ENCODE data around the gene AVL9.
"Not testable (repeated sequence)": the region's sequence is repeated elsewhere in the genome, so short reads cannot be mapped to it uniquely, and the experiment has no call there.

Gene AVL9

GRCh38 chr7:32496052-32496813 lies 944 bp downstream of the AVL9 start:
- no peak for DNase-seq

GRCh38 chr7:32499755-32500154 lies 4.5 kb downstream of the AVL9 start:
- not testable (repeated sequence) for DNase-seq

- DNase-seq: not testable (repeated sequence)
These were observed 4.9 kb downstream of the AVL9 start for GRCh38 chr7:32500216-32500615.

- no peak for DNase-seq
These were observed 5.6 kb downstream of the AVL9 start for GRCh38 chr7:32500922-32501341.

DNA sequence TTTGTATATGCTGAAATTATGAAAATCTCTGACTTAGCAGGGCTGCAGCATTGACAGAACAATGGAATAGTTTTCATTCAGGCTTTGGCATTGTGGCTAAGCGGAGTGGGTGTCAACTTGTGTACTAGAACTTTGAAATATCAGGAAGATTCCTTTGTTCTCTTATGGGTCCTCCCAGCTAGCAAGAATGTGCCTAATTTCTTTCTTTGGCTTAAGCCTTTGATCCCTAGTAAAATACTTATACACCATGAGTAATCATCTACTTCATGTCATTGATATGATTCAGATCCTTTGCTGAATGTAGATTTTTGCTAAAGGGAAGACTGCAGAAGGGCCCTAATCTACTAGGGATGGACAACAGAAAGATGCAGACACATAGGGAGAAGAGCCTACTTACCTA lies 6.2 kb downstream of the AVL9 start:
- DNase-seq: no peak

DNA sequence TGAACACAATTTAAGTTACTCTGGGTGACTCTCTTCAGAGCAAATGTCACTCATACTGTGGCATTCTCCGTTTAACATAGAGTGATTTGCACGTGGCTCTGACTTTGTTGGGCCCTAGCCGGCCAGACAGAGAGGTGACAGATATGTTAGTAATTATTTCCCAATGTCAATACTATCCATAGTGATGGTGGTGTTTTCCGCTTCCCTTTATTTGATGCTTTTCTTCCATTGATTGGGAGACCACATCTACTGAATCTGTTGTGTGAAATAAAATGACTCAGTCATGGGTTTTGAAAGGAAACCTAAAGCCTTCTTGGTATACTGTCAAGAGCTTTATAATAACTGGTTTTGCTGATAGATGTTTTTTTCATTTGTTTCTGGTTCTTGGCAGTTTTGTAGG lies 7.4 kb downstream of the AVL9 start:
- peak; percentile 34 to 35 for DNase-seq

GRCh38 chr7:32506266-32507054 lies 11.2 kb downstream of the AVL9 start:
- peak; percentile 24 to 32 for DNase-seq

GRCh38 chr7:32507414-32507813 lies 12.1 kb downstream of the AVL9 start:
- DNase-seq: no peak

- DNase-seq: no peak
These were observed 16.5 kb downstream of the AVL9 start for GRCh38 chr7:32511791-32512190.

DNA sequence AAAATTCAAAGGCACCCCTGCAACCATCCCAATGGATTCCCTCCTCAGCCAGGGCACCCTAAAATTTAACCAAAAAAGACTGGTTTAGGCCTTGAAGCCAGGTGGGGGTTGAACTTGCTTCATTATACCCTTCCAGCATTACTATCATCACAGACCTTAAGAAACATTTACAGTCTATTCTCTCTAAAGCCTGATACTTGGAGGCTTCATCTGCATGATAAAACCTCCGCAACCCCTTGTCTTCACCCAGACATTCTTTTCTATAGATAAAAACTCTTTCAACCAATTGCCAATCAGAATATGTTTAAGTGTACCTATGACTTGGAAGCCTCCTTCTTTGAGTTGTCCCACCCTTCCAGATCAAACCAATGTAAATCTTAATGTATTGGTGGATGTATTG lies 17.9 kb downstream of the AVL9 start:
- no peak for DNase-seq

GRCh38 chr7:32515890-32516550 lies 20.7 kb downstream of the AVL9 start:
- DNase-seq: no peak

- DNase-seq: no peak
These were observed 21.3 kb downstream of the AVL9 start for GRCh38 chr7:32516551-32517100.

DNA sequence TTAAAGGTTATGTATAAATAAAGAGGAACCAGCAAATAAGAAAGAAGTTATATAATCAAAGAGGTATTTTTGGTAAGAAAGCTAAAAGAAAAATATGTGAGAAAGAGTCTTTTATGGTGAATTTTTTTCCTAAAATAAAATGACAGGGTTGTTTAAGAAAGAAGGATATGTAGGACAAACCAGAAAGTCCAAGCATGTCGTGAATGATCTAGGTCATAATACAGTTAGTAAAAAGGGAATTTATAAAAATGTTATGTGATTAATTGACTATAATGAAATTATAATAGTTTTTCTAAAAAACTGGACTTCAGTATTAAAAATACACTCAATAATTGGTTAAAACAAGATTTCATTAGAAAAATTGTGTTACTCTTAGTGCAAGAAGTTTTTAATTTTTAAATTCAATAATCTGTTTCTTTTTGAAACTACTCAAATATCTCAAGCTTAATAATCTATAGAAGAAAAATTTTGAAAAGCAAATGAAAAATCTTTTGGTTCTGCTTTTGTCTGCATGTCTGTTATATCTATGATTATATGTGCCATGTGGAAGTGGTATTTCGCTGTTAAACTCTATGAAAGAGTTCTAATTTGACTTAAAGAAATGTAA lies 23.3 kb downstream of the AVL9 start:
- DNase-seq: no peak

GRCh38 chr7:32519763-32520162 lies 24.5 kb downstream of the AVL9 start:
- DNase-seq: peak; percentile 8 to 29

DNA sequence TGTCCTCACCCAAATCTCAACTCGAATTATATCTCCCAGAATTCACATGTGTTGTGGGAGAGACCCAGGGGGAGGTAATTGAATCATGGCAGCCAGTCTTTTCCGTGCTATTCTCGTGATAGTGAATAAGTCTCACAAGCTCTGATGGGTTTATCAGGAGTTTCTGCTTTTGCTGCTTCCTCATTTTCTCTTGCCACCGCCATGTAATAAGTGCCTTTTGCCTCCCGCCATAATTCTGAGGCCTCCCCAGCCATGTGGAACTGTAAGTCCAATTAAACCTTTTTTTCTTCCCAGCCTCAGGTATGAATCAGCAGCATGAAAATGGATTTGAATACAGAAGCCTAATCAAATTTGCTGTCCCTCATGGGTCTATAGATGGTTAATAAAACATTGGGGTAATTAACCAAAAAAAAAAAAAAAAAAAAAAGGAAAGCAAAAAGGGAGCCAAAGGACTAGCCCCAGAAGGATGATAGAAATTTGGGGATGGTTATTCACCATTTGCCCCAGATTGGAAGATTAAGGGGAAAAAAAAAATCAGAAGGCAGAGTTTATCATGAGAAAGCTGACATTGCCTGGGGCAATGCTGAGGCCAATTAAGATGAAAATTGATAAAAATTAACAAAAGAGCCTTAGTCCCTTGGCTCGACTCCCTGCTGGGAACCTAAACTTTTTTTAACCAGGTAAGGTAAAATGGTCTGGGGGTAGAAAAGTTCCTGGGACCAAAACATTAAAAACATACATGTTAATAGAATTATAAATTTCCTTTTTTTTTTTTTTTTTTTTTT lies 27.6 kb downstream of the AVL9 start:
- DNase-seq: no peak

DNA sequence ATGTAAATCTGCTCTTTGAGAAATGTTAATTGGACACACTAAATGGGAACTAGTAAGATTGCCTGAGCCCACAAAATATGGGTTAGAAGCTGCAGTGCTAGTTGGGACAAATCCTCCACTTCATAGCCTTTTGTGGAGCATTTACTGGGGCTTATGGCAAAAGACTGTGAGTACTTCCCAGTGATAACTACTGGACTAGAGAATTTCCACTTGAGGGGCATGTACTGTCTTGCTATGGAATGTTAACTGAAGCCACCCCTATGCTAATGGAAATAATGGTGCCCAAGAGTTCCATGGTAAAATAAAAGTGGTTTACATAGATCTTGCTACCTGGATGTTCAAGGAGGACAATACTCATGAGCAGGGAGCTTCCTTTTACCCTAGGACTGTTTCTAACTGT lies 29.3 kb downstream of the AVL9 start:
- no peak for DNase-seq

DNA sequence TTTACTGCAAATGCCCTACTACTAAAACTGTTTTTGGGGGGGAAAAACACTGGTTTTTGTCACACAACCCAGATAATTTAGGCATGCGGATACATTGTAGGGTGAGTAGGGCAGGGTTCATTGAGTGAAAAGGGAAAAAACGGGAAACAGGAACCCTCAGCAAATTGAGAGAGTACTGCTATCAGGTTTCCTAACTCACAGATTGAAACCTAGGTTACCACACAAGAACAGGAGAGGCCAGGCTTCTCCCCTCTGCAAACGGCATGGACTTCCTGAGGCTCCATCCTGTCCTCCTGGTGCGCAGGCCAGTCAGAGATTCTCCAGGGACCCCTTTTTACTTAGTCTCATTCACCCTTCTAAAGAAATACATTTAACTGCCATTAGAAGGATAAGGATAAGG lies 30.6 kb downstream of the AVL9 start:
- DNase-seq: no peak

GRCh38 chr7:32531402-32531801 lies 36.1 kb downstream of the AVL9 start:
- DNase-seq: no peak

DNA sequence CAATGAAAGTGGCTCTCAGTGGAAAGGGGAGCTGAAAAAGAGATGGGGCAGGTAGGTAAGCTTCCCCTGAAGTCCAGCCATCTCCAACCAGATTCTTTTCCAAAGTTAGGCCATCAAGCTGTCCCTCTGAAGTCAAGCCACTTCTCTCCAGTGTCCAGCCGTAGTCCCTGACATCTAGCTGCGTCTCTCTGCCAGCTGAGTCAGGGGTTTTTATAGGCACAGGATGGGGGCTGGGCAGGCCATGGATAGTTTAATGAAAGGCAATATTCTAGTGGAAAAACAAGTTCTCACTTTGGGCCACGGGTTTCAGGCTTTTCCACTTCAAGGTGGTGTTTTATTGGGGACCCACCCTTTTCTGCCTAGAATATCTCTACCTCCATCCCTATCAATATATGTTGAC lies 36.8 kb downstream of the AVL9 start:
- DNase-seq: no peak

- DNase-seq: no peak
These were observed 37.4 kb downstream of the AVL9 start for GRCh38 chr7:32532716-32533115.

GRCh38 chr7:32533276-32534029 lies 38.2 kb downstream of the AVL9 start:
- no peak for DNase-seq
